HG02588 (cell line): ENCODE results near the gene TRIM17.

Experiments used
- ATAC-seq: cut with Tn5 transposase; IDR thresholded peaks from one replicate; pipeline ENCODE4 v1.9.1; 2021; ENCODE audit warnings: mild to moderate bottlenecking, moderate library complexity; ENCODE audit not compliant: unreplicated experiment

TRIM17 gene

DNA sequence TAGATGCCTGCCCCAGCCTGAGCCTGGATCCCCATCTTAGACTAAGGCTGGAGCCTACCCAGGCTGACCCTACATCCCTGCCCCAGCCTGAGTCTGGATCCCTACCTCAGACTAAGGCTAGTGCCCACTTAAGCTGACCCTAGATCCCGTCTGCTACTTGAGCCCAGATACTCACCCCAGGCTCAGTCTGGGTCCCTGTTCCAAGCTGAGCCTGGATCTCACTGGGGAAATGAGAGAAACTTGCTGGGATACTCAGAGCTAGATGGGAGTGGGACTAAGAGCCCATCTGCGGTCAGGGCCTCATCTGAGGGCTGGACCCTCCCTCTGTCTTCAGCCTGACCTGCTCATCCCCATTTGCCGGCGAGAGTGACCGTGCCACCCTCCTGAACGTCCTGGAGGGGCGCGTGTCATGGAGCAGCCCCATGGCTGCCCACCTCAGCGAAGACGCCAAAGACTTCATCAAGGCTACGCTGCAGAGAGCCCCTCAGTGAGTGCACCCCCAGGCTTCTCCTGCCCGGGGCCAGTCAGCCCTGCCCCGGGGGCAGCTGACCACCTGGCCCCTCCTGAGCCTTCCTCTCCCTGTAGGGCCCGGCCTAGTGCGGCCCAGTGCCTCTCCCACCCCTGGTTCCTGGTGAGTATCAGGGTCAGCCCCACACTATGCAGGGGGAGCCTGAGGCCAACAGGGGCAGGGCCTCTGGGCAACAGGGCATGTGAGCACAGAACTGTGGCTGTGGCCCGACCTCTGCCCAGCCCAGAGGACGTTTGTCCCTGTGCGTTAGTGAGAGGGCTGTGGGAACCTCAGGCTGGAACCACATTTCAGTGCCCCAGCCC lies 46.8 kb downstream of the TRIM17 start:
- ATAC-seq = no peak

DNA sequence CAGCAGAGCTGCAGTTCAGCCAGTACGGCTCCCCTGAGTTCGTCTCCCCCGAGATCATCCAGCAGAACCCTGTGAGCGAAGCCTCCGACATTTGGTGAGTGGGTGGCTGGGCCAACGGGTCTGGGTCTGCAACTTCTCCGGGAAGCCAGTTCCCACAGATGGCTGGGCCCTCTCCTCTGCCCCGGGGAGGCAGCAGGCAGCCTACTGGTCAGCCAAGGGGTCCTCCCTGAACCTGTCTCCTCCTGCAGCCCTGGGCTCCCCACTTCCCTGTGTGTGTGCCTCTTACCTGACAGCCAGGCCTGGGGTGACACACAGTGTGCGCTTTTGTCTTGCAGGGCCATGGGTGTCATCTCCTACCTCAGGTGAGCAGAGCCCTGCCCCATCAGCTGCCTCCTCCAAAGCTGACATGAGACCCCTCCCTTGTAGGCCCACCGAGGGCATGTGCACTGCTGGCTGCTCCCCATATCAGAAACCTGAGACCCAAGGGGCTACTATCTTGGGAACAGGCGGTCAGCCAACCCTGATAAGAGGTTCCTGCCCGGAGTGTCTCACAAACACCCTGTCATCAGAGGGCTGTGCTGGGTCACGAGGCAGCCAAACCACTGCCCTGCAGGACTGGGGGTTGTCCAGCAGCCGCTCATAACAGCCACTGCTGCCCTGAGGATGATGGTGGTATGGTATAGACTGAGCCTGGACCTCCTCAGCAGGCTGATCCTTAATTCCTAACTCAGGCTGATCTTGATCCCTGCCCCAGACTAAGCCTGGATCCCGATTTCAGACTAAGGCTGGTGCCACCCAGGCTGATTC lies 47.7 kb downstream of the TRIM17 start:
- no peak for ATAC-seq

GRCh38 chr1:228367798-228368791 lies 48.6 kb downstream of the TRIM17 start:
- ATAC-seq = no peak

DNA sequence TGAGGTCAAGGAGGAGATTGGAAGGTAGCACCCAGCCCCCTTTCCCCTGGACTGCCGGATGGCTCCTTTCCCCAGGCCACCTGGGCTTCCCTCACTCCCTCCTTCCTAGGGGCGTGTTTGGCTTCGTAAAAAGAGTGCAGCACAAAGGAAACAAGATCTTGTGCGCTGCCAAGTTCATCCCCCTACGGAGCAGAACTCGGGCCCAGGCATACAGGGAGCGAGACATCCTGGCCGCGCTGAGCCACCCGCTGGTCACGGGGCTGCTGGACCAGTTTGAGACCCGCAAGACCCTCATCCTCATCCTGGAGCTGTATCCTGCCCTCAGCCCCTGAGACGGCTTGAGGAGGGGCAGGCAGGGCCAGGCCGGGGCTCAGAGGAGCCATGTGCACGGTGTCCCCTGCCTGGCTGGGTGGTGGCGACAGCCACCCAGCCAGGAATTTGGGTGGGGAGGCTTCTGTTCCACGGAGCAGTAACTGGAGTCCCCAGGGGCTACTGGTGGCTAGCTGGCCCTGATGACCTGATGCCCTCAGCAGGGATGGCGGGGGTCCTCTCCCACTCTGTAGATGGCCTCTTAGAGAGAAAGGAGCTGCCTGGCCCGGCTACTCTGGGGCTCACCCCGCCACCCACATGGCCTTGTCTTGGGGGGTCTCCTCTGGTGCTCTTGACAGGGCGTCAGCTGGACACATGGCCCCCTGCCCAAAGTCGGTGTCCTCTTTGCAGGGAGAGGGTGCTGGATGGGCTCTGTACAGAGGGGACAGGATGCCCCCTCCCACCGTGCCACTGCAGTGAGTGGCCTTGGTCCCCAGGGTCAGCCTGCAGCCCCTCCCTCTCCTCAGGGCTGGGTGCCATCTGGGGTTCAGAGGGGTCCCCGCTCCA lies 49.6 kb downstream of the TRIM17 start:
- no peak for ATAC-seq

- ATAC-seq = no peak
These were observed 50.4 kb downstream of the TRIM17 start for GRCh38 chr1:228366062-228366865.

DNA sequence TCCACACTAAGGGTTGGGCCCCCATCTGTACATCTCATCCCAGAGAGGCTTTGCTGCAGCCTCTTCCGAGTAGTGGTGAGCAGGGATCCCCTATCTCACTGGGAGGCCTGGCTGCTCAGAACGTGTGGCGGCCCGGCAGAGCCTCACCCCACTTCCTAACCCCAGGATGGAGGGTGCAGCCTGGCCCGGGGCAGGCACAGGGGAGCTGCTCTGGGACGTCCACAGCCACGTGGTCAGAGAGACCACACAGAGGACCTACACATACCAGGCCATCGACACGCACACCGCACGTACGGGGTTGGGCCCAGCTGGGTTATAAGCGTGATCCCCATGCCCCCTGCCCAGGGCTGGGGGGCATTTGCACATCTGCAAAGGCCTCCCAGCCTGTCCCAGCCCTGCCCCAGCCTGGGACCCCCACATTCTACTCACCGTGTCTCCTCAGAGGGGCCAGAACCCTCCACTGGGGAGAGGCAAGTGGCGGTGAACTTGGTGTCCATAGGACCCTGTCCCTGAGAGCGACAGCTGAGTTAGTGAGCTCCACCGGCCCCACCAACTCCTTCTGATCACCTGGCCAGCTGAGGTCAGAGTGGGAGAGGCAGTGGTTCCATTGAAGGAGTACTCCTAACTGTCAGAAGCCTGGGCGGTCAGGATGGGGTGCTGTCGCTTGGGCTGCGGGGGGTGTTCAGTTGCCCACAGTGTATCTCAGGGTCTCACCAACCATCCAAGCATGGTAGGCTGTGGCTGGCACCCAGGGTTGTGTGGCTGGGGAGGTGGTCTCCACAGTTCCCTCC lies 51.2 kb downstream of the TRIM17 start:
- no peak for ATAC-seq

- ATAC-seq = no peak
These were observed 51.9 kb downstream of the TRIM17 start for GRCh38 chr1:228364706-228365213.

DNA sequence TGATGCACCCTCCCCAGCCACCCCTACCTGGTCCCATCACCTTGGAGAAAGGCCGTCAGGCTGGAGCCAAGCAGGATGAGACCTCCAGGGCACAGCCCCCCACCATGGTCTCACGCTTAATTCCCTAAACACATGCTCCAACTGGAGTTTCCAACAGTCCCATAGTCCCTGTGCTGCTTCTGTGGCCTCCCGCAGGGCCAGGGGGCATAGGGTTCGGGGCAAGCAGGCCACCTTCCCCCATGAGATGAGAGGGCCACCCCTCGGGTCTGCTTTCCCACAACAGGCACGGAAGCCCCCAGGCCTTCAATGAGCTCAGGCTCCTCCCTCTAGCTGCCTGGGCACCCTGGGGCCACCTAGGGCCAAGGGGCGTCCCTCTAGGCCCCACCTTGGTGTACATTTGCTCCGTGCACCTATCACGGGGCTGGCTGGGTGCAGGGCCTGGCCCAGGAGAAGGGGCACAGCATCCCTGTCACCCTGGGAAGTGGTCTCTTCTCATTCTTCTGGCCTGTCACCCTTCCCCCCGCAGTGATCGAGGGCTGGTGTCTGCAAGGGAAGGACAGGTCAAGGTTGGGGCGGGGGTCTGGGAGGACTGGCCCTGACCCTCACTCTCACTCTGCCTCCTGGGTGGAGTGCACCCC lies 52.5 kb downstream of the TRIM17 start:
- ATAC-seq = no peak

DNA sequence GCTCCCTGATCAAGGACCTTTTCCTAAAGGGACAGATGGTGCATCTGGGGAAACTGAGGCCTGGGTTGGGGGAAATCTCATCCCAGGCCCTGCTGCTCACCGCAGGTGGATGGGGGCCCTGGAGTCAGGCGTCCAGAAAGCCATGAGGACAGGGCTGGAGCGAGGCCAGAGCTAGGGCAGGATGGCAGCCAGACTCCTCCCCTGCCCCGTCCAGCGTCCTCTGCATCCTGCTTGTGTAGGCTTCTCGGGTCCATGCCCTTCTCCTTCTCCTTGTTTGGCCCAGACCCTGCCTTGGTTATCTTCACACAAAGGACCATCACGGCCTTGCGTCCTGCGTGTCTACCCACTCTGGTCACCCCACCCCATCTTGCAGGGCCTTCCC lies 53.0 kb downstream of the TRIM17 start:
- no peak for ATAC-seq

- no peak for ATAC-seq
These were observed 53.7 kb downstream of the TRIM17 start for GRCh38 chr1:228362884-228363450.

- no peak for ATAC-seq
These were observed 54.3 kb downstream of the TRIM17 start for GRCh38 chr1:228362141-228362883.

DNA sequence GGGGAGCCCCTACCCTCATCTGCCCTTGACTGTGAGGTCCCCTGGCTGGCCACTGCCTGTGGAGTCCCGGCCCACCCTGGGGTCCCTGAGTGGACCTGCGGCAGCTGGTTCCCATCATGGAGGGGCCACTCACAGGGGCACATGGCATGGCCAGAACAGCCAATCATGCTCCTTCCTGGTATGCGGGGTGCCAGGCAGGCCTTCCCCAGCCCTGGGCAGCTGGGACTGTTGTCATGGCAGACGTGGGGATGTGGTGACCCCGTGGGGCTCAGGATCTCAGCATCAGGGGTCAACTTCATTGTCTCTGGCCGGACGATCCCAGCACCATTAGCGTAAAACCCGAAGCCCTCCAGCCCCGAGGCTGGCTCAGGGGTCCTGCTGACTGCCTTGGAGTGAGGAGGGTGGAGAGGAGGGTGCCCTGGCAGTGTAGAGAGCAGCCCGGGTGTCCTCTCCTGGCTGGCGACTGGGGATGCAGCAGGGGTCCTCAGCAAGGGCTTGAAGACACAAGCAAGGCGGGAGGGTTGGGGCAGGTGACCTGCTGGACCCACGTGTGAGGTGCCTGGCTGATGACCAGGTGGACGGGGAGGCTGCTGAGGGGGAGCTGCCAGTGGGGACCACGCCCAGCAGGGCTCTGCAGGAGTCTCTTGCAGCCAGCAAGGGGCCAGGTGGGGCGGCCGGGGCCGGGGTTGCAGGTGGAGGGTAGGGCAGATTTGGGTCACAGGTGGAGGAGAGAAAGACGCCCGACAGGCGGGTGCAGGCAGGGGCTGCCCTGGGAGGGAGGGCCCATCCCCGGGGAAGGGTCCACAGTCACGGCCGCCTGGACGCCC lies 55.1 kb downstream of the TRIM17 start:
- no peak for ATAC-seq

DNA sequence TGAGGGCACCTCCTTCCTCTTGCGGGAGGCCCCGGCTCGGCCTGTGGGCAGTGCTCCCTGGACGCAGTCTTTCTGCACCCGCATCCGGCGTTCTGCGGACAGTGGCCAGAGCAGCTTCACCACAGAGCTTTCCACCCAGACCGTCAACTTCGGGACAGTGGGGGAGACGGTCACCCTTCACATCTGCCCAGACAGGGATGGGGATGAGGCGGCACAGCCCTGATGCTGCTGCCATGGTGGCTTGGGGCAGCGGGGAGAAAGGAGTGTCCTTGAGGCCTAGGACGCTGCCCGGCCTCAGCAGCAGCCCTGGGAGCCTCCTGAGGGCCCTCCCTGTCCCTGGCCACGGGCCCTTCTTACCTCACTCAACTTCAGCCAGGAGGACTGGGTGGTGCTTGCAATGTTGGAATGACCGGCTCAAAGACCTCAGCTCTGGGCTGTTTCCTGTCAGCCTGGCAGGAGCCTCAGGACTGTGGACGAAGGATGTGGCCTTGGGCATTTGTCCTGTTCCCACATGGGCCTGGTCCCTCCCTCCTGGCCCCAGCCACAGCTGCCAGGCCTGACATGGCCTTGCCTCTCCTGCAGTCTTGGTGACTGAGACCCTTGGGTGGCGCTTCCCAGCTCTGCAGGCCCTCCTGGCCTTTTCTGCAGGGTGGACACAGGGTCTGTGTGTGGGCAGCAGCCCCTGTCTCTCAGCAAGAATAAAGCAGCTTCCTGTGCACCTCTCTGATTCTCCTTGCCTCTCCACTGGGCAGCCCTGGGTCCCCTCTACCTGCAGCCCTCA lies 55.9 kb downstream of the TRIM17 start:
- no peak for ATAC-seq

GRCh38 chr1:228359613-228360532 lies 56.8 kb downstream of the TRIM17 start:
- no peak for ATAC-seq
